ENCODE measurements around the gene KCNT2. TPM values are rescaled to one million over a fixed set of nuclear protein-coding genes. Genes with fewer than 3 reads are reported as not detected.

KCNT2 gene
- total and polyA plus RNA-seq, 2 donors (not counting 3 experiments of a cell fraction or from before 2014, with no cell fraction given) = 0.46 to 1.6 TPM

GRCh38 chr1:196178083-196178635 is 430.1 kb downstream of the KCNT2 start:
- dilution Hi-C loops (cut with MboI; ENCODE audit: extremely low pct_ligation_motif_present, low sequenced_read_pairs) = no loop called here
- Histone ChIP-seq H3K79me2 (ENCODE audit: control insufficient read depth, insufficient read depth, low read length) (no peaks in the 10 kb centered on the region), H3K9me3 (replicated peaks; ENCODE audit: control insufficient read depth, insufficient read depth, low read length) (no peaks in the 10 kb centered on the region), H2AFZ (ENCODE audit: low read depth, low read length) (no peak overlapping the region), H3K4me2 (ENCODE audit: insufficient read depth, low read length) (no peak overlapping the region), H3K9me1 (replicated peaks; ENCODE audit: control insufficient read depth, extremely low read depth, insufficient read depth, low read length) (no peaks in the 10 kb centered on the region), H3K36me3 (ENCODE audit: control insufficient read depth in 2 of 2, extremely low read depth in 1 of 2, insufficient read depth in 2 of 2, low read length in 2 of 2) (no peaks in the 10 kb centered on the region), H3K9ac (replicated peaks; ENCODE audit: extremely low read depth, insufficient read depth, low read length) (no peak overlapping the region), H3K27ac (ENCODE audit: insufficient read depth, low read depth, low read length) (no peak overlapping the region), H4K20me1 (replicated peaks; ENCODE audit: control insufficient read depth, extremely low read depth, insufficient read depth, low read length) (no peaks in the 10 kb centered on the region), H3K4me1 (ENCODE audit: control insufficient read depth, extremely low read depth, insufficient read depth, low read length) (peaks cover 15% of the 10 kb centered on the region), H3K4me3 (replicated peaks in 1 of 3; ENCODE audit: insufficient read depth in 1 of 3, low read depth in 1 of 3, low read length in 3 of 3) (no peak overlapping the region), H3K27me3 (ENCODE audit: control insufficient read depth in 2 of 2, insufficient read depth in 2 of 2, low read length in 2 of 2) (no peaks in the 10 kb centered on the region)
- ChIA-PET CTCF (interaction anchor here (1.7 kb wide), 1 partner anchor 30 kb away, joined by 5 read pairs; no protein-coding TSS in a partner anchor), POLR2A (no interaction called here)
- no peak for TF ChIP-seq GATA2 (IDR thresholded peaks at IDR 0.05; ENCODE audit: insufficient read depth, insufficient read length, low read depth, low read length)
- TF ChIP-seq CTCF (IDR thresholded peaks at IDR 0.05; ENCODE audit: extremely low read depth in 1 of 2, insufficient read depth in 1 of 2, low read depth in 1 of 2, low read length in 2 of 2) = no peak
- TF ChIP-seq FOS (IDR thresholded peaks at IDR 0.05; ENCODE audit: borderline replicate concordance, insufficient read depth, low read length) = no peak
- TF ChIP-seq MAX (IDR thresholded peaks at IDR 0.05; ENCODE audit: insufficient read depth, insufficient read length) = no peak
- TF ChIP-seq JUN (IDR thresholded peaks at IDR 0.05; ENCODE audit: borderline replicate concordance, insufficient read depth, insufficient read length, low read depth) = no peak
- TF ChIP-seq EZH2 (IDR thresholded peaks at IDR 0.05; ENCODE audit: borderline replicate concordance, low read depth, low read length, severe bottlenecking) = no peak
- BruUV-seq (replicated peaks) = no TSS peak
- no peak for DNase-seq (ENCODE audit: low read depth, low spot score)
- intact Hi-C loops (cut with micrococcal nuclease) = no loop called here
- no peak for FAIRE-seq

Small RNA genes lying within 50 kb of the gene (microRNA-seq; reads per million reads assigned to microRNA genes)
- gene MIR4735 (ENCODE audit: borderline number of aligned reads, borderline replicate concordance) = not detected

Small RNA genes lying within 50 kb of the gene (small RNA-seq; reads per million reads assigned to genes)
- not detected for gene MIR4735 (ENCODE audit: insufficient read depth, insufficient read length, low read depth, low replicate concordance)

Other genes starting within 250 kb of the KCNT2 start
- gene CFH, start 43.6 kb upstream of the KCNT2 start, total RNA-seq = 19.3 and 25.3 TPM in 2 replicates
- gene CFH, start 43.6 kb upstream of the KCNT2 start, polyA plus RNA-seq = 17.4 and 20.7 TPM in 2 replicates
- gene CFHR3, start 166.4 kb upstream of the KCNT2 start, total RNA-seq = not detected in 2 replicates
- gene CFHR3, start 166.4 kb upstream of the KCNT2 start, polyA plus RNA-seq = not detected in 2 replicates
- gene CFHR1, start 211.3 kb upstream of the KCNT2 start, total RNA-seq = not detected in 2 replicates
- 0.11 and 0.13 TPM in 2 replicates for gene CFHR1, start 211.3 kb upstream of the KCNT2 start, polyA plus RNA-seq